Panc1 (cell line): Measurements from ENCODE around the gene C1orf50. TPM values are rescaled to one million over a fixed set of nuclear protein-coding genes. Genes with fewer than 3 reads are reported as not detected.

ENCODE experiments used
- ATAC-seq: fragments of 200-7000 bp; cut with Tn5 transposase; 2 replicates; pipeline ENCODE4 v1.9.1; 2020; ENCODE audit warnings: mild to moderate bottlenecking, moderate library complexity
- BruUV-seq: library from RNA; stranded (reverse); fragments of 400-500 nt; replicated peaks from 2 replicates; lab custom pipeline; 2021; lab: Mats Ljungman, UMichigan
- CTCF ChIA-PET: fragments of 300-600 bp; sonication (Branson Sonifier 250); formaldehyde crosslinking; loops from one replicate; lab custom pipeline; 2022; ENCODE audit warnings: antibody characterized with exemption; lab: Charles Lee
- POLR2A ChIA-PET: fragments of 300-600 bp; sonication (Branson Sonifier 250); formaldehyde crosslinking; loops from one replicate; lab custom pipeline; 2022; ENCODE audit warnings: antibody characterized with exemption; lab: Charles Lee
- DNase-seq: peaks from one replicate; pipeline ENCODE4 v3.0.0-alpha.2; 2010; ENCODE audit warnings: low read depth, low spot score
- H3K27ac ChIP-seq: 2 replicates; pipeline ENCODE4 v1.5.1; 2011; ENCODE audit warnings: mild to moderate bottlenecking, low read length, inconsistent platforms
- H3K27me3 ChIP-seq: fragments of 200-500 bp; sonication (Bioruptor generic); 2 replicates; pipeline ENCODE4 v1.6.0; 2014; ENCODE audit warnings: low read length, inconsistent platforms; ENCODE audit not compliant: control insufficient read depth, insufficient read depth
- H3K36me3 ChIP-seq: fragments of 200-500 bp; sonication (Bioruptor generic); 2 replicates; pipeline ENCODE4 v1.5.1; 2014; ENCODE audit warnings: inconsistent platforms, mild to moderate bottlenecking, low read length, moderate library complexity; ENCODE audit not compliant: control insufficient read depth, insufficient read depth
- H3K4me1 ChIP-seq: 2 replicates; pipeline ENCODE4 v1.5.1; 2011; ENCODE audit warnings: inconsistent platforms, mild to moderate bottlenecking, low read length, moderate library complexity; ENCODE audit not compliant: control insufficient read depth, insufficient read depth
- H3K4me3 ChIP-seq, 2 experiments: 2 replicates each; pipeline ENCODE4 v1.5.1; 2011 to 2012; ENCODE audit warnings: low read depth in 2 of 2, low read length in 2 of 2, mild to moderate bottlenecking in 2 of 2, inconsistent platforms in 1 of 2, moderate library complexity in 1 of 2
- H3K9me3 ChIP-seq: fragments of 200-500 bp; sonication (Bioruptor generic); 2 replicates; pipeline ENCODE4 v1.5.1; 2014; ENCODE audit warnings: low read depth, mild to moderate bottlenecking, inconsistent platforms, low read length, moderate library complexity; ENCODE audit not compliant: control insufficient read depth, insufficient read depth
- POLR2AphosphoS5 ChIP-seq: IDR thresholded peaks from 2 replicates; pipeline ENCODE4 v1.6.1; 2012; ENCODE audit warnings: mild to moderate bottlenecking, low read depth, low read length, moderate library complexity
- REST ChIP-seq, 2 experiments: IDR thresholded peaks; 2 replicates each; pipeline ENCODE4 v1.6.1; 2011 to 2012; ENCODE audit warnings: low read depth in 2 of 2, control low read depth in 1 of 2, low read length in 1 of 2, mild to moderate bottlenecking in 1 of 2, moderate library complexity in 1 of 2; ENCODE audit not compliant: insufficient read depth in 1 of 2
- SIN3A ChIP-seq: IDR thresholded peaks from 2 replicates; pipeline ENCODE4 v1.6.1; 2012; ENCODE audit warnings: low read depth, mild to moderate bottlenecking, low read length, moderate library complexity, borderline replicate concordance; ENCODE audit not compliant: insufficient read depth
- TCF7L2 ChIP-seq: IDR thresholded peaks from 2 replicates; pipeline ENCODE4 v1.6.1; 2011; ENCODE audit warnings: mild to moderate bottlenecking, low read depth, low read length, inconsistent platforms
- in situ Hi-C: cut with HindIII; loops from 2 replicates; pipeline ENCODE4 v1.10.0; 2016; ENCODE audit warnings: low sequenced_read_pairs, low pct_unique_long_range_greater_than_20kb
- intact Hi-C: fragments of 100-400 bp; cut with micrococcal nuclease; formaldehyde crosslinking; loops from one replicate; pipeline ENCODE4 v1.10.0; 2022; ENCODE audit not compliant: unreplicated experiment
- total RNA-seq: library from RNA; stranded (reverse); gene quantifications from one replicate; pipeline ENCODE4 v1.2.1, GENCODE V29; 2021; ENCODE audit not compliant: unreplicated experiment
- TF ChIP-seq, protein P1 (sequence below): fragments of 450-650 bp; IDR thresholded peaks from 2 replicates; pipeline ENCODE4 v1.5.1; 2017; ENCODE audit warnings: mild to moderate bottlenecking

The C1orf50 gene
- total RNA-seq, 1 experiment from 2014 or later, result 5.8 TPM

DNA sequence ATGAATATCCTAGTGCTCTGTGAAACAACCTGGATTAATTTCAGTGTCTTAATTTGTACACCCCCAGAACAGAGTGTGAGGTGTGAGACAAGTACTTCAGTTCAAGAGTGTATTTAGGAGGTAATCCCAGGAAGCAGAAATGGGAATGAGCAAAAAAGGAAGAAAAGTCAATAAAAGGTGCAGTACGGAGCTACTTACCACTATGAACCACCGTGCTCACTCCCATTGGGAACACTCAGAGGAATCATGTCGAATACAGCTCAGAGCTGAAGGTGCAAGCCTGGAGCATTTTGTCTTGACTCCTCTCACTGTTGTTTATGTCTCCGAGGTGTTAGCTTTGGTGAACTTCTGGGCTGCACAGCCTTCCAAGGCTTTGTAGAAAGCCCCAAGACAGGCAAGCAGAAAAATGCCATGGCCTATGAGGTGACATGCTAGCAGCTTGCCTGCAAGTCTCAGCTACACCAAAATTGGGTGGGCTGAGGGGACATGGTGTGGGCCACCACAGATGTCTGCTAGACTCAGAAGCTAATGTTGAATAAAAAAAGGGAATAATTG is 57.5 kb downstream of the C1orf50 start:
- ChIA-PET POLR2A (no interaction called here), CTCF (no interaction called here)
- intact Hi-C loops (no loop called here), in situ Hi-C loops (no loop called here)
- Histone ChIP-seq H3K27me3 (no peaks in the 10 kb centered on the region), H3K27ac (no peak overlapping the region), H3K36me3 (no peaks in the 10 kb centered on the region), H3K4me1 (no peaks in the 10 kb centered on the region), H3K9me3 (no peaks in the 10 kb centered on the region), H3K4me3 (no peak overlapping the region)
- no peak for DNase-seq
- BruUV-seq, result no TSS peak
- ATAC-seq, result no peak
- TF ChIP-seq, protein P1, sequence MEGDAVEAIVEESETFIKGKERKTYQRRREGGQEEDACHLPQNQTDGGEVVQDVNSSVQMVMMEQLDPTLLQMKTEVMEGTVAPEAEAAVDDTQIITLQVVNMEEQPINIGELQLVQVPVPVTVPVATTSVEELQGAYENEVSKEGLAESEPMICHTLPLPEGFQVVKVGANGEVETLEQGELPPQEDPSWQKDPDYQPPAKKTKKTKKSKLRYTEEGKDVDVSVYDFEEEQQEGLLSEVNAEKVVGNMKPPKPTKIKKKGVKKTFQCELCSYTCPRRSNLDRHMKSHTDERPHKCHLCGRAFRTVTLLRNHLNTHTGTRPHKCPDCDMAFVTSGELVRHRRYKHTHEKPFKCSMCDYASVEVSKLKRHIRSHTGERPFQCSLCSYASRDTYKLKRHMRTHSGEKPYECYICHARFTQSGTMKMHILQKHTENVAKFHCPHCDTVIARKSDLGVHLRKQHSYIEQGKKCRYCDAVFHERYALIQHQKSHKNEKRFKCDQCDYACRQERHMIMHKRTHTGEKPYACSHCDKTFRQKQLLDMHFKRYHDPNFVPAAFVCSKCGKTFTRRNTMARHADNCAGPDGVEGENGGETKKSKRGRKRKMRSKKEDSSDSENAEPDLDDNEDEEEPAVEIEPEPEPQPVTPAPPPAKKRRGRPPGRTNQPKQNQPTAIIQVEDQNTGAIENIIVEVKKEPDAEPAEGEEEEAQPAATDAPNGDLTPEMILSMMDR, result no peak
- TF ChIP-seq POLR2AphosphoS5 (no peak), TCF7L2 (no peak), REST (IDR thresholded peaks at IDR 0.05; ENCODE audit: insufficient read depth in 1 of 2, low read depth in 2 of 2, low read length in 1 of 2) (no peak), SIN3A (no peak)

DNA sequence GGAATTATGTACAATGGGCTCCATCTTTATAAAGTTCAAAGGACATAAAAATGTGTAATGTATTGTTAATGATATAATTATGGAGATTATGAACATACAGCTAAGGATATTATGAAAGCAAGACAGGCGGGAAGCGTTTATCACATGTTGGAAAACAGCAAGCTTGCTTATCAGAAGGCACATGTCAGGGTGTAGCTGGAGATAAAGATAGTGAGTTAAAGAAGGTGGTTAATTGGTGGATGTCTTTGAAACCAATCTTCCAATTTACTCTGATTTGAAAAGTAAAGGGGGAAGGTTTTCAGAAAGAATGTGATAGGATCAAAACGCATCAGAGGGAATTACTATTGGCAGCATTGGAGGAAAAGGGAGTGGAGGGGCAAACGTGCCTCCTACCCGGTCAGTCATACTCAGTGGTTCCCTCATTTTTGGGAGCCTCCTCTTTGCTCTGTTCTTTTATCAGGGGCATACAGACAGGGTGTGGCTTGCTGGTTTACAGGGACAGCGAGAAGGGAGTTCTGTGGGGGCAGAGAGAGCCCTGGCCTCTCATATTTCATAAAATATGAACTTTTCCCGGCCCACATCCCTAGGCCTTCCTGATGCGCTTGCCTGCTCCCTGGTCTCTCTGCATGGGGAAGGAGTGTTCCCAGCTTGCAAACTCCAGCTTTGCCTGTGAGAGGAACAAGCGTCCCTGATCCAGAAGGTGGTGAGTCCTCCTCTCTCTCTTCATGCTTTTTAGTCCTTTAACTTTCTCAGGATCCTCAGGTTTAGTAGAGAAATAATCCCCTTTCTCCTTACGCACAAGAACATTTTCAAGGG is 58.2 kb downstream of the C1orf50 start:
- H3K4me1 ChIP-seq, result no peaks in the 10 kb centered on the region
- no peak overlapping the region for H3K27ac ChIP-seq
- intact Hi-C loops (no loop called here), in situ Hi-C loops (no loop called here)
- POLR2A ChIA-PET, result no interaction called here
- H3K36me3 ChIP-seq, result no peaks in the 10 kb centered on the region
- no TSS peak for BruUV-seq
- CTCF ChIA-PET, result no interaction called here
- no peak for ATAC-seq
- no peaks in the 10 kb centered on the region for H3K27me3 ChIP-seq
- no peak for DNase-seq
- H3K4me3 ChIP-seq, result no peak overlapping the region
- no peaks in the 10 kb centered on the region for H3K9me3 ChIP-seq
- TF ChIP-seq POLR2AphosphoS5 (no peak; the same call in 1 of the 2 replicates), REST (IDR thresholded peaks at IDR 0.05; ENCODE audit: insufficient read depth in 1 of 2, low read depth in 2 of 2, low read length in 1 of 2) (no peak), SIN3A (no peak), TCF7L2 (no peak)
- TF ChIP-seq, protein P1, result no peak
